ENCODE measurements around the gene PRX. TPM values are rescaled to one million over a fixed set of nuclear protein-coding genes. Genes with fewer than 3 reads are reported as not detected.

The PRX gene
- total and polyA plus RNA-seq, 12 donors, result 1.7 to 3.8 (median 2.6) TPM

GRCh38 chr19:40397568-40397906 lies 15.6 kb downstream of the PRX start:
- Histone ChIP-seq H3K27ac (no peak overlapping the region), H3K4me1 (peaks cover 0 to 6% (median 0%) of the 10 kb centered on the region in 9 donors), H3K9me3 (no peaks in the 10 kb centered on the region), H3K36me3 (peaks cover 0 to 3% (median 0%) of the 10 kb centered on the region in 9 donors), H3K4me3 (no peak overlapping the region), H3K27me3 (no peaks in the 10 kb centered on the region)
- intact Hi-C loops (cut with DNase I), result loop anchor here in 3 of 10 donors (5.0 kb wide), 2 partner anchors 40 to 45 kb away; no protein-coding TSS in a partner anchor
- TF ChIP-seq CTCF (IDR thresholded peaks at IDR 0.05), result no peak
- WGBS, 2 donors, result 92 to 96% methylated on average over 22 of the region's 22 CpGs
- DNase-seq (no peak), ATAC-seq (no peak)

- H3K4me3 ChIP-seq, result no peak overlapping the region
- intact Hi-C loops (cut with DNase I), result loop anchor here in 3 of 10 donors (5.0 kb wide), 2 partner anchors 40 to 45 kb away; no protein-coding TSS in a partner anchor
- no peak for ATAC-seq
- H3K4me1 ChIP-seq, result peaks cover 0 to 6% (median 0%) of the 10 kb centered on the region in 9 donors
- WGBS, 2 donors, result 92 to 95% methylated on average over 20 of the region's 20 CpGs
- no peak overlapping the region for H3K27ac ChIP-seq
- no peaks in the 10 kb centered on the region for H3K27me3 ChIP-seq
- DNase-seq, result no peak
- H3K9me3 ChIP-seq, result no peaks in the 10 kb centered on the region
- TF ChIP-seq CTCF (IDR thresholded peaks at IDR 0.05), result no peak
- H3K36me3 ChIP-seq, result peaks cover 0 to 3% (median 0%) of the 10 kb centered on the region in 9 donors
Observed at GRCh38 chr19:40396886-40397567, 16.2 kb downstream of the PRX start.

GRCh38 chr19:40395956-40396355 lies 17.2 kb downstream of the PRX start:
- Histone ChIP-seq H3K4me1 (peaks cover 0 to 6% (median 0%) of the 10 kb centered on the region in 9 donors), H3K27ac (no peak overlapping the region), H3K9me3 (no peaks in the 10 kb centered on the region), H3K4me3 (no peak overlapping the region), H3K27me3 (no peaks in the 10 kb centered on the region), H3K36me3 (peaks cover 0 to 3% (median 0%) of the 10 kb centered on the region in 9 donors)
- 89 to 91% methylated on average over 14 of the region's 14 CpGs for WGBS, 2 donors
- intact Hi-C loops (cut with DNase I), result loop anchor here in 3 of 10 donors (5.0 kb wide), 2 partner anchors 39 to 44 kb away; no protein-coding TSS in a partner anchor
- ATAC-seq (no peak), DNase-seq (no peak)
- no peak for TF ChIP-seq CTCF (IDR thresholded peaks at IDR 0.05)

GRCh38 chr19:40394816-40395210 lies 18.4 kb downstream of the PRX start:
- Histone ChIP-seq H3K4me1 (peaks cover 0 to 6% (median 0%) of the 10 kb centered on the region in 9 donors), H3K4me3 (no peak overlapping the region), H3K36me3 (peaks cover 0 to 3% (median 0%) of the 10 kb centered on the region in 9 donors), H3K9me3 (no peaks in the 10 kb centered on the region), H3K27me3 (no peaks in the 10 kb centered on the region), H3K27ac (no peak overlapping the region)
- DNase-seq (no peak), ATAC-seq (no peak)
- 81 to 83% methylated on average over 12 to 13 of the region's 13 CpGs for WGBS, 2 donors
- intact Hi-C loops (cut with DNase I), result loop anchor here in 3 of 10 donors (5.0 kb wide), 2 partner anchors 38 to 43 kb away; no protein-coding TSS in a partner anchor
- TF ChIP-seq CTCF (IDR thresholded peaks at IDR 0.05), result no peak
